HG03159 (cell line): ENCODE data around the gene SNX8.
A peak's percentile ranks its signal among the peaks of the same experiment; 100 is the strongest.

Source experiments
- ATAC-seq: cut with Tn5 transposase; IDR thresholded peaks from one replicate; pipeline ENCODE4 v1.9.1; 2021; ENCODE audit warnings: mild to moderate bottlenecking, moderate library complexity; ENCODE audit not compliant: unreplicated experiment

Gene SNX8

GRCh38 chr7:2266911-2267310, 47.3 kb downstream of the SNX8 start:
- ATAC-seq = no peak

- ATAC-seq = no peak
Measured at GRCh38 chr7:2264158-2264557, 50.1 kb downstream of the SNX8 start.

- ATAC-seq = no peak
Measured at GRCh38 chr7:2263176-2263575, 51.1 kb downstream of the SNX8 start.

- ATAC-seq = no peak
Measured at GRCh38 chr7:2261611-2262010, 52.6 kb downstream of the SNX8 start.

GRCh38 chr7:2260820-2261219, 53.4 kb downstream of the SNX8 start:
- no peak for ATAC-seq

GRCh38 chr7:2259480-2259879, 54.8 kb downstream of the SNX8 start:
- no peak for ATAC-seq

- ATAC-seq = peak; percentile 55
Measured at GRCh38 chr7:2258661-2259365, 55.4 kb downstream of the SNX8 start.

GRCh38 chr7:2257651-2258050, 56.6 kb downstream of the SNX8 start:
- no peak for ATAC-seq

- no peak for ATAC-seq
Measured at GRCh38 chr7:2257046-2257551, 57.1 kb downstream of the SNX8 start.

- no peak for ATAC-seq
Measured at GRCh38 chr7:2256306-2257045, 57.8 kb downstream of the SNX8 start.

- no peak for ATAC-seq
Measured at GRCh38 chr7:2255145-2256139, 58.8 kb downstream of the SNX8 start.

GRCh38 chr7:2254429-2255144, 59.7 kb downstream of the SNX8 start:
- no peak for ATAC-seq

GRCh38 chr7:2253525-2254244, 60.6 kb downstream of the SNX8 start:
- no peak for ATAC-seq

GRCh38 chr7:2253021-2253420, 61.2 kb downstream of the SNX8 start:
- ATAC-seq = no peak

GRCh38 chr7:2251841-2252771, 62.1 kb downstream of the SNX8 start:
- ATAC-seq = no peak

GRCh38 chr7:2251381-2251780, 62.9 kb downstream of the SNX8 start:
- ATAC-seq = no peak

- no peak for ATAC-seq
Measured at GRCh38 chr7:2249744-2250323, 64.4 kb downstream of the SNX8 start.

- no peak for ATAC-seq
Measured at GRCh38 chr7:2248984-2249694, 65.1 kb downstream of the SNX8 start.
